ENCODE results near the gene SORBS2.
"Not testable (repeated sequence)": the region's sequence is repeated elsewhere in the genome, so short reads cannot be mapped to it uniquely, and the experiment has no call there.

Gene SORBS2

GRCh38 chr4:185578284-185578683, 233.7 kb downstream of the SORBS2 start:
- DNase-seq: no peak

GRCh38 chr4:185576962-185577950, 234.7 kb downstream of the SORBS2 start:
- DNase-seq: no peak

GRCh38 chr4:185576314-185576961, 235.6 kb downstream of the SORBS2 start:
- no peak for DNase-seq

GRCh38 chr4:185573651-185574199, 238.3 kb downstream of the SORBS2 start:
- DNase-seq: no peak

- DNase-seq: no peak
These were observed 241.3 kb downstream of the SORBS2 start for GRCh38 chr4:185570727-185571126.

- no peak for DNase-seq
These were observed 244.3 kb downstream of the SORBS2 start for GRCh38 chr4:185567381-185568376.

- DNase-seq: no peak
These were observed 245.0 kb downstream of the SORBS2 start for GRCh38 chr4:185566972-185567371.

GRCh38 chr4:185566425-185566824, 245.6 kb downstream of the SORBS2 start:
- DNase-seq: peak; percentile 20 to 33

GRCh38 chr4:185565696-185566095, 246.3 kb downstream of the SORBS2 start:
- no peak for DNase-seq

GRCh38 chr4:185564349-185564748, 247.6 kb downstream of the SORBS2 start:
- no peak for DNase-seq

- DNase-seq: no peak
These were observed 249.5 kb downstream of the SORBS2 start for GRCh38 chr4:185562531-185562930.

- no peak for DNase-seq
These were observed 251.7 kb downstream of the SORBS2 start for GRCh38 chr4:185560316-185560715.

- DNase-seq: no peak
These were observed 252.1 kb downstream of the SORBS2 start for GRCh38 chr4:185559915-185560281.

GRCh38 chr4:185559251-185559914, 252.6 kb downstream of the SORBS2 start:
- not testable (repeated sequence) for DNase-seq

GRCh38 chr4:185554365-185555126, 257.4 kb downstream of the SORBS2 start:
- no peak for DNase-seq

- no peak for DNase-seq
These were observed 259.7 kb downstream of the SORBS2 start for GRCh38 chr4:185552254-185552653.

GRCh38 chr4:185550933-185551332, 261.1 kb downstream of the SORBS2 start:
- DNase-seq: no peak

- DNase-seq: no peak
These were observed 262.8 kb downstream of the SORBS2 start for GRCh38 chr4:185549095-185549639.

- no peak for DNase-seq
These were observed 263.4 kb downstream of the SORBS2 start for GRCh38 chr4:185548587-185548986.

GRCh38 chr4:185546335-185546734, 265.7 kb downstream of the SORBS2 start:
- no peak for DNase-seq
